Psoas muscle (tissue), 8 donors: ENCODE data around the gene PTPN13. TPM values are rescaled to one million over a fixed set of nuclear protein-coding genes. Genes with fewer than 3 reads are reported as not detected.

Source experiments
- ATAC-seq, 4 donors: fragments of 200-7000 bp; cut with Tn5 transposase; one replicate each; pipeline ENCODE4 v1.9.1; 2020; ENCODE audit warnings: moderate library complexity in 3 of 4, mild to moderate bottlenecking in 2 of 4
- DNase-seq, 2 donors: peaks; one replicate each; pipeline ENCODE4 v3.0.0-alpha.2; 2020
- H3K27ac ChIP-seq: fragments of 200-600 bp; one replicate; pipeline ENCODE4 v1.8.0; 2022
- H3K27me3 ChIP-seq, 3 donors: fragments of 200-600 bp in 1 of 3; one replicate each; pipeline versions ENCODE4 v1.6.1 to v1.8.0; 2013 to 2022; ENCODE audit warnings: low read length in 2 of 3, mild to moderate bottlenecking in 2 of 3, moderate library complexity in 1 of 3; ENCODE audit not compliant: insufficient read depth in 3 of 3
- H3K36me3 ChIP-seq, 2 donors: fragments of 200-600 bp in 1 of 2; one replicate each; pipeline versions ENCODE4 v1.6.1 to v1.8.0; 2013 to 2022; ENCODE audit warnings: low read depth in 1 of 2, mild to moderate bottlenecking in 1 of 2, moderate library complexity in 1 of 2; ENCODE audit not compliant: insufficient read depth in 1 of 2
- H3K4me1 ChIP-seq: fragments of 200-600 bp; one replicate; pipeline ENCODE4 v1.8.0; 2022
- H3K4me3 ChIP-seq: fragments of 200-600 bp; one replicate; pipeline ENCODE4 v1.8.0; 2022; ENCODE audit warnings: mild to moderate bottlenecking
- H3K9me3 ChIP-seq: fragments of 200-600 bp; one replicate; pipeline ENCODE4 v1.8.0; 2022
- WGBS, 3 donors: extraction: QIAGEN DNeasy Blood & Tissue Kit; methylation state at CpG; one replicate each; pipeline versions ENCODE4 v1.1.6 to v1.1.7; 2013; 5-methylcytosine and 5-hydroxymethylcytosine counted together
- intact Hi-C, 2 donors: fragments of 100-400 bp; cut with DNase I; formaldehyde crosslinking; loops; one replicate each; pipeline versions ENCODE4 v1.11.0 to v1.14.2; 2022
- polyA plus RNA-seq, 3 donors: library from polyadenylated mRNA; stranded (reverse); fragments of 200-250 nt; gene quantifications; one replicate each; pipeline ENCODE4 v1.2.3, GENCODE V29; 2013
- total RNA-seq, 4 donors: library from RNA; stranded (reverse); fragmentation: NEBNext Ultra II Directional in 2 of 4; extraction: Animal tissue kit (Norgen Biotek cat#: 25700) in 2 of 4; gene quantifications; one replicate each; pipeline versions ENCODE4 v1.2.1 to v1.2.4, GENCODE V29; 2021 to 2023
- TF ChIP-seq, protein P1 (sequence below): fragments of 200-600 bp; IDR thresholded peaks from one replicate; pipeline ENCODE4 v1.8.0; 2022; ENCODE audit warnings: antibody characterized with exemption
- donor health status: healthy with polysubstance abuse.
- donor health status: DM: no; HTN: no; CAD: no; lungs with moderate emphysema.
- donor health status: Bipolar disorder and iron deficiency.
- donor health status: healthy.
- donor health status: DM: yes; HTN: yes; CAD: no.
- donor health status: DM: no; HTN: no; CAD: no.
- donor health status: DM: no; HTN: no; CAD: no.
- donor health status: DM: yes; HTN: yes; CAD: no.

Gene PTPN13
- total and polyA plus RNA-seq, 7 donors: 0.22 to 2.4 (median 0.89) TPM

DNA sequence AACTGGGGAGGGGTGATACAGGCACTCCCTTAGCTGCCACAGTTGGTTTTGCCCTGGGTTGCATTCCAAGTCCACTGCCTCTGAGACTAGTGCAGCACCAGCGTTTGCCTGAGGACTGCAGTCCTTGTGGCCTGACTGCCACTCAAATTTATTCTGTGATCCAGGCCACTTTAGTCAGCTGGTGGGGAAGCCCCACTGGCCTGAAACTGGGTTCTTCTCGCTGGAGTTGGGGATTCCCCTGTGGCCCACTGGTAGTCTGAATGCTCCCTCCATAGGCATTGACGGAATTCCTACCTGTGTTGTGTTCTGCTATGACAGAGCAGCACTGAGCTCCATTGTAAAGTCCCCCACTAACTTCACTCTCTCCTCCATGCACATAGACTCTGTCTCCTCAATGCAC lies 63.8 kb downstream of the PTPN13 start:
- Histone ChIP-seq H3K27ac (no peak overlapping the region), H3K4me3 (no peak overlapping the region), H3K36me3 (no peaks in the 10 kb centered on the region), H3K9me3 (peaks cover 2% of the 10 kb centered on the region), H3K27me3 (no peaks in the 10 kb centered on the region), H3K4me1 (no peaks in the 10 kb centered on the region)
- intact Hi-C loops: no loop called here
- ATAC-seq (no peak), DNase-seq (no peak)
- WGBS, 3 donors: 84 to 89% (median 86%) methylated on average over 3 of the region's 3 CpGs
- TF ChIP-seq, protein P1, sequence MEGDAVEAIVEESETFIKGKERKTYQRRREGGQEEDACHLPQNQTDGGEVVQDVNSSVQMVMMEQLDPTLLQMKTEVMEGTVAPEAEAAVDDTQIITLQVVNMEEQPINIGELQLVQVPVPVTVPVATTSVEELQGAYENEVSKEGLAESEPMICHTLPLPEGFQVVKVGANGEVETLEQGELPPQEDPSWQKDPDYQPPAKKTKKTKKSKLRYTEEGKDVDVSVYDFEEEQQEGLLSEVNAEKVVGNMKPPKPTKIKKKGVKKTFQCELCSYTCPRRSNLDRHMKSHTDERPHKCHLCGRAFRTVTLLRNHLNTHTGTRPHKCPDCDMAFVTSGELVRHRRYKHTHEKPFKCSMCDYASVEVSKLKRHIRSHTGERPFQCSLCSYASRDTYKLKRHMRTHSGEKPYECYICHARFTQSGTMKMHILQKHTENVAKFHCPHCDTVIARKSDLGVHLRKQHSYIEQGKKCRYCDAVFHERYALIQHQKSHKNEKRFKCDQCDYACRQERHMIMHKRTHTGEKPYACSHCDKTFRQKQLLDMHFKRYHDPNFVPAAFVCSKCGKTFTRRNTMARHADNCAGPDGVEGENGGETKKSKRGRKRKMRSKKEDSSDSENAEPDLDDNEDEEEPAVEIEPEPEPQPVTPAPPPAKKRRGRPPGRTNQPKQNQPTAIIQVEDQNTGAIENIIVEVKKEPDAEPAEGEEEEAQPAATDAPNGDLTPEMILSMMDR: no peak

DNA sequence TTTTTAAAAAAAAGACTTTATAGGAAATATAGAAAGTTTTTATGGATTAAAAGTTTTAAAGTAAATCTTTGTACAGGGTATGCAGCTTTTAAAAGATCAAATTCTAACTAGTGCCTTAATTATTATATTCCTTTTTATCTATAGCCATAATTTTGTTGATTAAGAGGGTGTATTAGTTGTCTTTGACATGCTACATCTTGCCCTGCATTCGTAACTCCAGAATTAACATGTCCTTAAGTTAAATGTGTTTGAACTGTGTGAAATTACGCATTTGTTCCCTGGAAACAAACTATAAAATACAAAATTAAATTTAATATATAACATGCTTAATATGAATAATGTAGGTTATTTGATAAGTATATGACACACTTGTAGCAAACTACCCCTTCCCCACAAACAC lies 66.3 kb downstream of the PTPN13 start:
- no peak overlapping the region for H3K27ac ChIP-seq
- no peaks in the 10 kb centered on the region for H3K4me1 ChIP-seq
- WGBS, 3 donors: 86 to 92% (median 89%) methylated on average over 2 of the region's 2 CpGs
- intact Hi-C loops: no loop called here
- no peaks in the 10 kb centered on the region for H3K36me3 ChIP-seq
- H3K27me3 ChIP-seq: no peaks in the 10 kb centered on the region
- ATAC-seq (no peak), DNase-seq (no peak)
- TF ChIP-seq, protein P1: no peak
- H3K9me3 ChIP-seq: no peaks in the 10 kb centered on the region
- H3K4me3 ChIP-seq: no peak overlapping the region

DNA sequence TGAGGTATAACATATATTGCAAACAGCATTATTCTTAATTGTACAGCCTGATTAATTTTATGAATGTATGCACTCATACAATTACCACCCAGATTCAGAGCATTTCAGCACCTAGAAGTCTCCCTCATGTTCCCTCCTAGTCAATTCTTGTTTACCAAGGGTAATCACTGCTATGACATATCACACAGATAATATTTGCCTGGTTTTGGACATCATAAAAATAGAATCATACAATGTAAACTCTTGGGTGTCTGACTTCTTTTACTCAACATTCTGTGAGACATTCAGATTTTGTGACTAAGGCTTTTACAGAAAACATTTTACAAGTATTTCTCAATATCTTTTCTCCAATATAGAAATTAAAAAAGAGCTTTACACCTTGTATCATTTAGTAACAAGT lies 66.9 kb downstream of the PTPN13 start:
- Histone ChIP-seq H3K9me3 (no peaks in the 10 kb centered on the region), H3K4me1 (no peaks in the 10 kb centered on the region), H3K36me3 (no peaks in the 10 kb centered on the region), H3K4me3 (no peak overlapping the region), H3K27me3 (no peaks in the 10 kb centered on the region), H3K27ac (no peak overlapping the region)
- ATAC-seq (no peak), DNase-seq (no peak)
- TF ChIP-seq, protein P1: no peak
- intact Hi-C loops: no loop called here

DNA sequence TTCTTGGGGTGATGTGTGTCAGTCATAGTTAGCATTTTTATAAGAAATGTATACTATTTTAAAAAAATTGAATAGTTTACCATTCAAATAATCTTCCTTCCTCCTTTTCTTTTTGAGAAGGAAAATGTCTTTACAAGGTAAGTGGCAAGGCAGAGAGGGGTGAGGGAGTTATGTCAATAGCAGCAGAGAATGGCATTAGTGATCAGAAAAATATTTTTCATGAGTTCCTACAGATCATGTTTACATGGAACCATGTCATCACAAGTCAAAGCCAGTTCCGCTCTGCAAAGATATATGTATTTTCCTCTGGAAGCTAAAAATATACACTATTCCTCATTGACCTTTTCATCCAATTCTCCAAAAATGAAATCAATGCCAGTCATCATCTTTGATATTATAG lies 67.3 kb downstream of the PTPN13 start:
- H3K9me3 ChIP-seq: no peaks in the 10 kb centered on the region
- TF ChIP-seq, protein P1: no peak
- WGBS, 3 donors: 83 to 95% (median 91%) methylated on average over 1 of the region's 1 CpG
- no peak overlapping the region for H3K27ac ChIP-seq
- no peak overlapping the region for H3K4me3 ChIP-seq
- H3K27me3 ChIP-seq: no peaks in the 10 kb centered on the region
- no peaks in the 10 kb centered on the region for H3K36me3 ChIP-seq
- H3K4me1 ChIP-seq: no peaks in the 10 kb centered on the region
- ATAC-seq (no peak), DNase-seq (no peak)
- intact Hi-C loops: no loop called here

DNA sequence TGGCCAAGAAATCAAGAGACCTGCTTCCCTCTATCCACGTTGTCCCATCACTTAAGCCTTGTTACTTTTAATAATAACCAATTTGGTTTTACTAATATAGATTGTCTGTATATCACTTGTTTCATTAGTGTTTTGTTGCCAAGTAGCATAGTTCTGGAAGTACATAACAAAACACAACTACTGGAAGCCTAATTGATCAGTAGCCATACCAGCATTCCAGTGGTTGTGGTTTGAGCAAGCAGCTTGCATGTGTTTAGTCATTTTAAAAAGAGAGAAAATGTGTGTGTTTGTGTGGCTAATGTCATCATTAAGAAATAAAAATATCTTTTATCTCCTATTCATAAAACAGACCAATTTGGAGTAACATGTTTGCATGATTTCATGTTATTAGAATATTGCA lies 70.8 kb downstream of the PTPN13 start:
- ATAC-seq (no peak), DNase-seq (no peak)
- Histone ChIP-seq H3K4me3 (no peak overlapping the region), H3K27me3 (no peaks in the 10 kb centered on the region), H3K9me3 (no peaks in the 10 kb centered on the region), H3K36me3 (no peaks in the 10 kb centered on the region), H3K4me1 (no peaks in the 10 kb centered on the region), H3K27ac (no peak overlapping the region)
- intact Hi-C loops: no loop called here
- 41 to 88% (median 85%) methylated on average over 1 of the region's 1 CpG for WGBS, 3 donors
- TF ChIP-seq, protein P1: no peak
